Renal pelvis (tissue), 4 donors: ENCODE data around the gene SEPTIN3. TPM values are rescaled to one million over a fixed set of nuclear protein-coding genes. Genes with fewer than 3 reads are reported as not detected.

ENCODE experiments used
- DNase-seq: peaks from one replicate; pipeline ENCODE4 v3.0.0-alpha.2; 2013
- polyA plus RNA-seq, 3 donors: library from polyadenylated mRNA; unstranded; fragments of 120-200 nt; gene quantifications; one replicate each; pipeline ENCODE4 v1.2.1, GENCODE V29; 2013; ENCODE audit not compliant: insufficient read length in 3 of 3

Gene SEPTIN3
- polyA plus RNA-seq, 3 donors: 5.0 to 8.0 (median 7.5) TPM

GRCh38 chr22:42010778-42011177, 41.5 kb downstream of the SEPTIN3 start:
- DNase-seq: no peak

- no peak for DNase-seq
Measured at GRCh38 chr22:42013385-42013784, 44.1 kb downstream of the SEPTIN3 start.

GRCh38 chr22:42016111-42016510, 46.9 kb downstream of the SEPTIN3 start:
- no peak for DNase-seq

- no peak for DNase-seq
Measured at GRCh38 chr22:42018224-42018623, 49.0 kb downstream of the SEPTIN3 start.

Other genes with a start within 250 kb of the SEPTIN3 start
- 10 to 100 TPM in 2 of 3 donors, 1 to 10 TPM in 1; 7.9 to 12.2 (median 11.1) TPM for gene CCDC134, start 168.8 kb upstream of the SEPTIN3 start, polyA plus RNA-seq
- gene SREBF2, start 136.3 kb upstream of the SEPTIN3 start, polyA plus RNA-seq: 100 to 1,000 TPM; 100 to 116 (median 109) TPM
- gene SHISA8, start 54.4 kb upstream of the SEPTIN3 start, polyA plus RNA-seq: 1 to 10 TPM in 2 of 3 donors, under 1 TPM in 1; 0.43 to 1.6 (median 1.4) TPM
- 1 to 10 TPM; 1.4 to 3.9 (median 2.7) TPM for gene TNFRSF13C, start 42.6 kb upstream of the SEPTIN3 start, polyA plus RNA-seq
- 10 to 100 TPM; 13.8 to 18.5 (median 18.2) TPM for gene CENPM, start 22.3 kb upstream of the SEPTIN3 start, polyA plus RNA-seq
- gene WBP2NL, start 29.3 kb downstream of the SEPTIN3 start, polyA plus RNA-seq: 1 to 10 TPM; 2.8 to 7.7 (median 7.7) TPM
- gene NAGA, start 101.4 kb downstream of the SEPTIN3 start, polyA plus RNA-seq: 10 to 100 TPM; 26.2 to 28.8 (median 27.1) TPM
- gene PHETA2, start 104.8 kb downstream of the SEPTIN3 start, polyA plus RNA-seq: 10 to 100 TPM in 2 of 3 donors, 1 to 10 TPM in 1; 8.8 to 14.0 (median 12.3) TPM
- gene SMDT1, start 110.3 kb downstream of the SEPTIN3 start, polyA plus RNA-seq: 100 to 1,000 TPM in 2 of 3 donors, 10 to 100 TPM in 1; 83.4 to 108 (median 102) TPM
- gene NDUFA6, start 121.3 kb downstream of the SEPTIN3 start, polyA plus RNA-seq: 100 to 1,000 TPM; 102 to 118 (median 103) TPM
- gene CYP2D6, start 161.4 kb downstream of the SEPTIN3 start, polyA plus RNA-seq: 1 to 10 TPM; 3.3 to 8.5 (median 7.2) TPM